ENCODE data around the gene B3GALT5.

B3GALT5 gene

DNA sequence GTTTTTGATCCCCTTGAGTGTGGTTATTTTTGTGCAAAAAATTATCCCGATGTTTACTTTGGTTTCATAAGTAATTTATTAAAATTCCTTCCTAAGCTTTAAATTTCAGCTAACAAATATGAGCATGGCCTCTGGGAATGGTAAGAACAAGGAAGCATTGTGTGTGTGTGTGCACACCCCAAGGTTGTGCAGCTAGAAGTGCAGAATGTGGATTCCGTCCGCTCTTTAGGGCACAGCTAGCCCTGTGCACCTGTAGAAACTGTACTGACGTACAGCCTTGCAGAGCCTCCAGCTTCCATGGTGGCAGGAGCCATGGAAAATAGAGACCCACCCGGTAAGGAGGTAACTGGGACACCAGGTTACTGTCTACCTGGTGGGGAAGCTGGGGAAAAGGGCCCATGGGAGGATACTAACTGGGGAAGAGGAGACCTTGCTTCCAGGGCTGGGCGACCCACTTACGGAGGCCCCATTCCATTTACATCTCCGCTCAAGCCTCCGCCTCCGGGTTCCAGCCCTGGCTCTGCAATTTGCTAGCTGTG lies 54.7 kb downstream of the B3GALT5 start:
- no peak overlapping the region for H3K27ac ChIP-seq (ENCODE audit: low read depth, low read length, severe bottlenecking)
- no peaks in the 10 kb centered on the region for H3K4me1 ChIP-seq (ENCODE audit: control insufficient read depth, insufficient read depth, low read length, poor library complexity, severe bottlenecking)
- no peak overlapping the region for H3K4me3 ChIP-seq (ENCODE audit: extremely low read depth, insufficient read depth, low read length, poor library complexity, severe bottlenecking)
- WGBS, 2 experiments (ENCODE audit: insufficient coverage in 2 of 2), result 96 to 98% methylated on average over 5 to 7 of the region's 10 CpGs
- peaks cover 5% of the 10 kb centered on the region for H3K36me3 ChIP-seq (ENCODE audit: control insufficient read depth, insufficient read depth, low read length)
- no peaks in the 10 kb centered on the region for H3K9me3 ChIP-seq (ENCODE audit: control insufficient read depth, low read length)

- no peak overlapping the region for H3K4me3 ChIP-seq (ENCODE audit: extremely low read depth, insufficient read depth, low read length, poor library complexity, severe bottlenecking)
- H3K27ac ChIP-seq (ENCODE audit: low read depth, low read length, severe bottlenecking), result no peak overlapping the region
- 85 to 93% methylated on average over 6 to 8 of the region's 9 CpGs for WGBS, 2 experiments (ENCODE audit: insufficient coverage in 2 of 2)
- no peaks in the 10 kb centered on the region for H3K9me3 ChIP-seq (ENCODE audit: control insufficient read depth, low read length)
- peaks cover 5% of the 10 kb centered on the region for H3K36me3 ChIP-seq (ENCODE audit: control insufficient read depth, insufficient read depth, low read length)
- H3K4me1 ChIP-seq (ENCODE audit: control insufficient read depth, insufficient read depth, low read length, poor library complexity, severe bottlenecking), result no peaks in the 10 kb centered on the region
Observed at GRCh38 chr21:39668369-39668768, 55.6 kb downstream of the B3GALT5 start.

- Histone ChIP-seq H3K9me3 (ENCODE audit: control insufficient read depth, low read length) (no peaks in the 10 kb centered on the region), H3K27ac (ENCODE audit: low read depth, low read length, severe bottlenecking) (no peak overlapping the region), H3K4me3 (ENCODE audit: extremely low read depth, insufficient read depth, low read length, poor library complexity, severe bottlenecking) (no peak overlapping the region), H3K4me1 (ENCODE audit: control insufficient read depth, insufficient read depth, low read length, poor library complexity, severe bottlenecking) (peaks cover 1% of the 10 kb centered on the region), H3K36me3 (ENCODE audit: control insufficient read depth, insufficient read depth, low read length) (no peaks in the 10 kb centered on the region)
- 90 to 97% methylated on average over 9 of the region's 9 CpGs for WGBS, 2 experiments (ENCODE audit: insufficient coverage in 2 of 2)
Observed at GRCh38 chr21:39669485-39669884, 56.7 kb downstream of the B3GALT5 start.

DNA sequence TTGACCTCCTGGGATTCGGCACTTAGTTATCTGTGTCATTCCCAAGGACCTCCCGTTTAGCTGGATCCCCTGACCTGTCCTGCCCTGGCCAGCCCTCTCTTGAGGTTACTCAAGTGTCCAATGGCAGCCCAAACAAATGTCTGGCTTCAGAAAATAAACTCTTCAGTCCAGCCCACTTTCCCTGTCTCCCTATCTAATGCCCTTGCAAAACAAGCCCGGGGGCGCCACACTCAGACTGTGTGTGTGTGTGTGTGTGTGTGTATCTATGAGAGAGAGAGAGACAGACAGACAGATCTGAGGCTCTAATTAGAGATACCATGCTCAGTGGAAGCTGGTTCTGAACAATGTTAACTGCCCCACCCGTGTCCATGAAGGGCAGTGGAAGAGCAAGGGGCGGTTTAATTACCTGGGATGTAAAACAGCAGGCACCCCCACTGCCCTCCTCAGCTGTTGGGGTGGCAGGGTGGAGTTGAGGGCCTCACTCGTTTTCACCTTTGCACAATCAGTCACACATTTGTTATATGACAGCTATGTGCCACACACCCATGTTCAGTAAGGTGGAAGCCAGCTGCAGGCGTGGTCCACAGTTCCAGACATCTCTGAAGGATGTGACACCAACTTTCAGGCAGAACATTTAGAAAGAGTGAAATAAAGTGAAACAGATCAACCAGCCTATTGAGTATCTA lies 57.4 kb downstream of the B3GALT5 start:
- Histone ChIP-seq H3K9me3 (ENCODE audit: control insufficient read depth, low read length) (no peaks in the 10 kb centered on the region), H3K4me1 (ENCODE audit: control insufficient read depth, insufficient read depth, low read length, poor library complexity, severe bottlenecking) (peaks cover 3% of the 10 kb centered on the region), H3K4me3 (ENCODE audit: extremely low read depth, insufficient read depth, low read length, poor library complexity, severe bottlenecking) (no peak overlapping the region), H3K36me3 (ENCODE audit: control insufficient read depth, insufficient read depth, low read length) (no peaks in the 10 kb centered on the region), H3K27ac (ENCODE audit: low read depth, low read length, severe bottlenecking) (no peak overlapping the region)
- WGBS, 2 experiments (ENCODE audit: insufficient coverage in 2 of 2), result 83 to 89% methylated on average over 2 to 4 of the region's 8 CpGs

DNA sequence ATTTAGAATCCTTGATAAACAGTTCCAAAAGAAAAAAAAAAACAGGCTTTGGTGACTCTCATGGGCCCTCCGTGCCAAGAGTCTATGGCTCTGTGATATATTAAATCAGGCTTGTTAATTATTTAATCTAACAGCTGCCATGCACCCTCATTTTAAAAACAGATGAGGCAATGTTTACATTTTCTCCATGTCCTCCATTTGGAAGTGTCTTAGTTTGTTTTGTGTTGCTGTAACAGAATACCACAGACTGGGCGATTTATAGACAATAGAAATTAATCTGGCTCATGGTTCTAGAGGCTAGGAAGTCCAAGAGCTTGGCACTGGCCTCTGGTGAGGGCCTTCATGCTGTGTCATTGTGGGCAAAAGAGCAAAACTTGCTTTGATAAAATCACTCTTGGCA lies 58.0 kb downstream of the B3GALT5 start:
- 100% methylated on average over 1 of the region's 2 CpGs; no CpG with 5 or more reads in 1 of the 2 experiments for WGBS, 2 experiments (ENCODE audit: insufficient coverage in 2 of 2)
- H3K36me3 ChIP-seq (ENCODE audit: control insufficient read depth, insufficient read depth, low read length), result no peaks in the 10 kb centered on the region
- peaks cover 5% of the 10 kb centered on the region for H3K4me1 ChIP-seq (ENCODE audit: control insufficient read depth, insufficient read depth, low read length, poor library complexity, severe bottlenecking)
- no peaks in the 10 kb centered on the region for H3K9me3 ChIP-seq (ENCODE audit: control insufficient read depth, low read length)
- no peak overlapping the region for H3K27ac ChIP-seq (ENCODE audit: low read depth, low read length, severe bottlenecking)
- H3K4me3 ChIP-seq (ENCODE audit: extremely low read depth, insufficient read depth, low read length, poor library complexity, severe bottlenecking), result no peak overlapping the region

GRCh38 chr21:39671986-39672385 lies 59.2 kb downstream of the B3GALT5 start:
- Histone ChIP-seq H3K4me3 (ENCODE audit: extremely low read depth, insufficient read depth, low read length, poor library complexity, severe bottlenecking) (no peak overlapping the region), H3K4me1 (ENCODE audit: control insufficient read depth, insufficient read depth, low read length, poor library complexity, severe bottlenecking) (peaks cover 14% of the 10 kb centered on the region), H3K9me3 (ENCODE audit: control insufficient read depth, low read length) (no peaks in the 10 kb centered on the region), H3K36me3 (ENCODE audit: control insufficient read depth, insufficient read depth, low read length) (no peaks in the 10 kb centered on the region), H3K27ac (ENCODE audit: low read depth, low read length, severe bottlenecking) (no peak overlapping the region)
- 71 to 93% methylated on average over 2 to 7 of the region's 8 CpGs for WGBS, 2 experiments (ENCODE audit: insufficient coverage in 2 of 2)

GRCh38 chr21:39673163-39673562 lies 60.4 kb downstream of the B3GALT5 start:
- H3K9me3 ChIP-seq (ENCODE audit: control insufficient read depth, low read length), result no peaks in the 10 kb centered on the region
- no peak overlapping the region for H3K4me3 ChIP-seq (ENCODE audit: extremely low read depth, insufficient read depth, low read length, poor library complexity, severe bottlenecking)
- H3K4me1 ChIP-seq (ENCODE audit: control insufficient read depth, insufficient read depth, low read length, poor library complexity, severe bottlenecking), result peaks cover 14% of the 10 kb centered on the region
- H3K27ac ChIP-seq (ENCODE audit: low read depth, low read length, severe bottlenecking), result no peak overlapping the region
- WGBS, 2 experiments (ENCODE audit: insufficient coverage in 2 of 2), result 92 to 95% methylated on average over 4 to 5 of the region's 9 CpGs
- H3K36me3 ChIP-seq (ENCODE audit: control insufficient read depth, insufficient read depth, low read length), result no peaks in the 10 kb centered on the region

DNA sequence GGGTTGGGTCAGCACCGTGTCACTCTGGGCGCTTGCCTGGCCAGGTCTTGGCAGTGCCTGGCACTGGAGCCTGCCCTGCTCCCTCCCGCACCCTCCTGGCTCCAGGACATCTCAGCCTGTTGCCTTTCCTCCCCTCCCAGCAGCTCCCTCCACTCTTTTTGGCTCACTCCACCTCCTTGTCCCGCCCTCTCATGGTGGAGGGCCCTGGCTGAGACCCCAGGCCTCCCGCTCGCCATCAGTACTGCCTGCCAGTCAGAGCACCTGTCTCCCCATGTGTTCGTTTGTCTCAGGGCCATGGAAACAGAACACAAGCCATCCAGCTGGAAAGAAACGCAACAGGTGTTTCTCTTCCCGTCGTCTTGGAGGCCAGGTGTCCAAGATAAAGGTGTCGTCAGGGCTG lies 61.0 kb downstream of the B3GALT5 start:
- Histone ChIP-seq H3K36me3 (ENCODE audit: control insufficient read depth, insufficient read depth, low read length) (no peaks in the 10 kb centered on the region), H3K9me3 (ENCODE audit: control insufficient read depth, low read length) (peaks cover 4% of the 10 kb centered on the region), H3K4me3 (ENCODE audit: extremely low read depth, insufficient read depth, low read length, poor library complexity, severe bottlenecking) (no peak overlapping the region), H3K4me1 (ENCODE audit: control insufficient read depth, insufficient read depth, low read length, poor library complexity, severe bottlenecking) (peaks cover 14% of the 10 kb centered on the region), H3K27ac (ENCODE audit: low read depth, low read length, severe bottlenecking) (no peak overlapping the region)
- 86 to 91% methylated on average over 9 to 11 of the region's 11 CpGs for WGBS, 2 experiments (ENCODE audit: insufficient coverage in 2 of 2)

- H3K4me1 ChIP-seq (ENCODE audit: control insufficient read depth, insufficient read depth, low read length, poor library complexity, severe bottlenecking), result peaks cover 14% of the 10 kb centered on the region
- no peak overlapping the region for H3K4me3 ChIP-seq (ENCODE audit: extremely low read depth, insufficient read depth, low read length, poor library complexity, severe bottlenecking)
- H3K36me3 ChIP-seq (ENCODE audit: control insufficient read depth, insufficient read depth, low read length), result no peaks in the 10 kb centered on the region
- H3K9me3 ChIP-seq (ENCODE audit: control insufficient read depth, low read length), result peaks cover 4% of the 10 kb centered on the region
- no peak overlapping the region for H3K27ac ChIP-seq (ENCODE audit: low read depth, low read length, severe bottlenecking)
- 78 to 81% methylated on average over 10 of the region's 10 CpGs for WGBS, 2 experiments (ENCODE audit: insufficient coverage in 2 of 2)
Observed at GRCh38 chr21:39674801-39675200, 62.1 kb downstream of the B3GALT5 start.

- Histone ChIP-seq H3K27ac (ENCODE audit: low read depth, low read length, severe bottlenecking) (peak overlapping the region; percentile 89), H3K4me3 (ENCODE audit: extremely low read depth, insufficient read depth, low read length, poor library complexity, severe bottlenecking) (no peak overlapping the region), H3K9me3 (ENCODE audit: control insufficient read depth, low read length) (peaks cover 4% of the 10 kb centered on the region), H3K36me3 (ENCODE audit: control insufficient read depth, insufficient read depth, low read length) (no peaks in the 10 kb centered on the region), H3K4me1 (ENCODE audit: control insufficient read depth, insufficient read depth, low read length, poor library complexity, severe bottlenecking) (peaks cover 14% of the 10 kb centered on the region)
- 92 to 96% methylated on average over 3 to 9 of the region's 12 CpGs for WGBS, 2 experiments (ENCODE audit: insufficient coverage in 2 of 2)
Observed at GRCh38 chr21:39675590-39675989, 62.9 kb downstream of the B3GALT5 start.

GRCh38 chr21:39675993-39676661 lies 63.4 kb downstream of the B3GALT5 start:
- 73 to 79% methylated on average over 13 to 14 of the region's 14 CpGs for WGBS, 2 experiments (ENCODE audit: insufficient coverage in 2 of 2)
- peak overlapping the region; percentile 89 for H3K27ac ChIP-seq (ENCODE audit: low read depth, low read length, severe bottlenecking)
- no peaks in the 10 kb centered on the region for H3K36me3 ChIP-seq (ENCODE audit: control insufficient read depth, insufficient read depth, low read length)
- H3K4me3 ChIP-seq (ENCODE audit: extremely low read depth, insufficient read depth, low read length, poor library complexity, severe bottlenecking), result no peak overlapping the region
- peaks cover 4% of the 10 kb centered on the region for H3K9me3 ChIP-seq (ENCODE audit: control insufficient read depth, low read length)
- H3K4me1 ChIP-seq (ENCODE audit: control insufficient read depth, insufficient read depth, low read length, poor library complexity, severe bottlenecking), result peaks cover 14% of the 10 kb centered on the region
